Stimulated activated CD4-positive, alpha-beta T cell treated with anti-CD3 and anti-CD28 coated beads, Interleukin-15, amount 100 ng/mL, for 48 hours (primary cell): ENCODE results near the gene MYBPH.

Experiments
- DNase-seq, 2 donors: peaks; one replicate each; pipeline ENCODE4 v3.0.0-alpha.2; 2020; ENCODE audit warnings: low read depth in 2 of 2

The MYBPH gene

GRCh38 chr1:203148579-203148978, 27.0 kb downstream of the MYBPH start:
- DNase-seq, result no peak

DNA sequence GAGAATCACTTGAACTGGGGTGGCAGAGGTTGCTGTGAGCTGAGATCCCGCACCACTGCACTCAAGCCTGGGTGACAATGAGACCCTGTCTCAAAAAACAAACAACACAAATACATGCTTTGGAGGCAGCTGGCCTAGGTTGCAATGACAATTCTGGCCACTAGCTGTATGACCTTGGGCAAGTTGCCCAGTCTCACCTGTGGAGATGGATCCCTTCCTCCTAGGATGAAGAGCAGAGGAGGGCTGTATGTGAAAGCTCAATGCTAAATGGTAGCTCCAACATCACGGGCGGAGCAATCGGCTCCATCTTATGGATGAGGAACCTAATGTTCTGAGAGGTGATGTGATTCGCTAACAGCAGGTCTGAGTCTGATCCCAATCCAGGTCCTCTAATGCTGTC, 27.5 kb downstream of the MYBPH start:
- DNase-seq, result no peak

DNA sequence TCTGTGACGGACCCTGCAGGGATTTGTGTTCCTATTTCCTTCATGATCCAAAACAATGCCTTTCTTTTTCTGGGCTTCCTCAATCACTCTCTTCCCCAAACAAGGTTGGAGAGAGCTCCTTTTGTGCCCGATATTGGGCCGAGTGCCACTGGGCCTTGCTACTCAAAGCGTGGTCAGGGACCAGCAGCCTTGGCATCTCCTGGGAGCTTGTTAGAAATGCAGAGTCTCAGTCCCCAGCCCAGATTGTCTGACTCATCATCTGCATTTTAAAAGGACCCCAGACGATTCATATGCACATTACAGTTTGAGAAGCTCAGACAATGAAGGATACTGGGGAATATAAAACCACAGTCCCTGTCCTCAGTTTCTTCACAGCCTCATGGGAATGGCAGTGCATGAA, 28.2 kb downstream of the MYBPH start:
- DNase-seq, result no peak

DNA sequence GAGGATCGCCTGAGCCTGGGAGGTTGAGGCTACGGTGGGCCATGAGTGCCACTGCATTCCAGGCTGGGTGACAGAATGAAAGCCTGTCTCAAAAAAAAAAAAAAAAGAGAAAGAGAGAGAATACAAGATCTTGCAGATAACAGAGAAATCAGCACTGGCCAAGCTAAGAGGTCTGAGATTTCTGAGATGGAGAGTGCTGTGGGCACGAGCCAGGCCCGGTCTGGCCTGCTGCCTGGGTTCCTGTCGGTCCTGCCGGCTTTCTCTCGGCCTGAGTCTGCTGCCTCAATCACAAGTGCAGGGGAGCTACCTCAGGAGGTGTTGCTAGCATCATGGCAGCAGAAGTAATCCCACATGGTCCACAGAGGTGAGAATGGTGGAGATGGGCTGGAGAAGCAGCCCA, 29.1 kb downstream of the MYBPH start:
- no peak for DNase-seq

DNA sequence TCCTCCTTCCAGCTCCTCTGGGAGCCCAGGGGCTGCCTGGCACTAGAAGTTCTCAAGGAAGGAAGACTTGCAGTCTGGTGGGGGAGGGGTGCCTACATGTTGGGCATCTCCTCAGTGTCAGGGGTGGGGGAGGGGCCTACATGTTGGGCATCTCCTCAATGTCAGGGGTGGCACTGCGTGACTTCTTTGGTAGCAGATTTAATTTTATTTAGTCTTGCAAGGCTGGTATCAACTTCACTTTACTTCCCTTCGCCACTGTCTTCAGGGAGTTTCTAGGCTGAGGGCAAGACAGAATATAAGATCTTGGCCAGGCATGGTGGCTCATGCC, 29.6 kb downstream of the MYBPH start:
- DNase-seq, result no peak

DNA sequence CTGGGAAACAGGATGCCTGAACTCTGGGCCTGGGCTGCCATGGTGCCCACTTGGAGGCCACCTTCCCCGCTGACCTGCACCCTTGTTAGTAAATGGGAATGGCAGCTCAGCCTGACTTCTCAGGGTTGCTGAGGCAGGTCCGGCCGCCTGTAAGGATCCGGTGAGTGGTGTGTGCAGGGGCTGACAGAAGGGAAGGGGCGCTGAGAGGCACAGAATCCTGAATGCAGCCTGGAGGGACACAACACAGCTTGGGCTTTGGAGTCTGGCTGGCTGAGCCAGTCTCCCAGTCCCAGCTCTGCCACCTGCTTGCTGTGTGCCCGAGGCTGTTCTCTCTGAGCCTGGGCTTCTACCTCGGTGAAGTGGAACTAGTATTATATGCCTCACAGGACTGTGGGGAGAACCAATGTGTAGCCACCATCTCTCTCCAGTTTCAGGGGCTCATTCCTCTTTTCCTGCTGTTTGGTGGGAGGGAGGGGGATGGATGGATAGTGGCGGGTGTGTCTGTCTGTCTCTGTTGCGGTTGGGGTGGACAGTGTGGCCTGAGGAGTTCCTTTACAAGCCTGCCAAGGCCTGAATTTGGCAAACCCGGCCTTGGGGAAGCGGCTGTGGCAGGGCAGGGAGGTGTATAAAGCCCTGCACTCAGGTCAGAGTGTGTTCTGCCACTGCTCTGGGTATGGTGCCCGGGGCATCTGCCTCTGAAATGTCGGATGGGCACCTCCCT, 30.1 kb downstream of the MYBPH start:
- DNase-seq, result no peak

DNA sequence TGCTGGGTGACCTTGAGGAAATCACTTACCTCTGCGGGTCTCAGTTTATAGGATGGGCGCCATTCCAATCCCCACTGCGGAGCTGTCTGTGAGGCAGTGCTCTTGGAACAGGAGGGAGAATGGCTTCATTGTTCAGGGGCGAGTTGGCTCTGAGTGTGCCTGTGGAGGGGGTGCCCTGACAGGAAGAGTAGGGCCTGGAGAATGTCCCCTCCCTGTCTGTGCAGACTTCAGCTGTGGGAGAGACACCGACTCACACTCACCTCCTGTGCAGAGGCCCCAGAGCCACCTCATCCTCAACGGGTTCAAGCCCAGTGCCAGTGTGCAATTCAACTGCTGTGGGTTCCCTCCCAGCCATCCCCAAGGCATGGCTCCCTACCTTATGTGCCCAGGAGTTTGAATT, 31.0 kb downstream of the MYBPH start:
- DNase-seq, result no peak

DNA sequence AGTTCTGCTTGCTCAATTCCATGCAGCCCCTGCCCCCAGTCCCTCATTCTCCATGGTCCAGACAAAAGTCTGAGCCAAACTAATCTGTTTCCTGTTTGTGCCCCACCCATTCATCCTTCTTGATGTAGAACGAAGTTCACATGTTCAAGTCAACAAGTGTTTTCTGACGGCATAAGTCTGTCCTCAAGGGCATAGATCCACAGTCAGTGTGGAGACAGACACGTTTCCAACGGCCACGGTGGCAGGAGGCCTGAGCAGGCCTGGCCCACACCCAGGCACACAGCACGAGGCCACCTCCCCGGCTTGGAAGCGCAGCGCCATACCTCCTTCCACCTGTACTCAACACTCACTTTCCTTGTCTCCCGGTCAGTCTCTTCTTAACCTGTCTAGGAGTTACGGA, 32.0 kb downstream of the MYBPH start:
- no peak for DNase-seq

GRCh38 chr1:203142684-203143408, 32.8 kb downstream of the MYBPH start:
- no peak for DNase-seq

GRCh38 chr1:203142124-203142523, 33.5 kb downstream of the MYBPH start:
- DNase-seq, result no peak

- no peak for DNase-seq
Observed at GRCh38 chr1:203140743-203141520, 34.7 kb downstream of the MYBPH start.

- no peak for DNase-seq
Observed at GRCh38 chr1:203139976-203140475, 35.6 kb downstream of the MYBPH start.

GRCh38 chr1:203138066-203138465, 37.6 kb downstream of the MYBPH start:
- DNase-seq, result no peak

DNA sequence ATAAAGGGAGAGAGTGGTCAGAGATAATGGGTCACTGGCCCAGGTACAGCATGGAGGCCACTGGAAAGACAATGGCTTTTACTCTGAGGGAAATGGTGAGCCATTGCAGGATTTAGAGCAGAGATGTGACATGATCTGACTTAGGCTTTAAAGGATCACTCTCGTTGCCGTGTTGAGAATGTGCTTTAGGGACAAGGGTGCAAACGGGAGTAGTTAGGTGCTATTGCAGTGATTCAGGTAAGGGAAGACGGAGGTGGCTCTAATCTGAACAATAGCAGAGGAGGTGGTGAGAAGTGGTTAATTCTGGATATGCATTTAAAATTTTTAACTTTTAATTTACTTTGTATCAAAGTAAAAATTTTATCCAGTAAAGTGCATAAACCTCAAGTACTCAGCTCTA, 38.3 kb downstream of the MYBPH start:
- no peak for DNase-seq

DNA sequence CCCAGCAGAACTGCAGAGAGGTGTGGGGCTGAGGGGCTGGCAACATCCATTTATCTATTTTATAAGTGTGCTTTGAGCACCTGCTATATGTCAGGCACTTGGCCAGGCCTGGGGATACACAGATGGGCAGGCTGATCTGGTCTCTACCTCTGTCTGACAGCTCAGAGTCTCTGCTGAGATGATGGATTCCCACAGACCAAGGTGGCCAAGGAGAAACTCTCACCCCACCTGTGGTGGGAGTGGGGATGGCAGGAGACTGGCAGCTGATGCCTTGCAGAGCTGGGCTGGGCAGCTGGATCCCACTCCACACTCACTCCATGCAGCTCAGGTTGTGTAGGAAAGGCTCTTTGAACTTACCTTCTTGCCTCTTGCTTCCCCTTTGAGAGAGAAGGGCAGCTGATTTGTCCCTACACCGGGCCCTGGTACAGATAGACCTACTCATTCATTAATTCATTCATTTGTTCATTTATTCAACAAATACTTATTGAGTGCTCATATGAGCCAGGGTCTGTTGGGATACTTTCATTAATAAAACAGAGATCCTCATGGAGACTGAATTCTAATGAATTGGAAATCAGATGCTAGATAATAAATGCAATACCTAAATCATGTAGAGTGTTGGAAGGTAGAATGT, 39.1 kb downstream of the MYBPH start:
- DNase-seq, result no peak

DNA sequence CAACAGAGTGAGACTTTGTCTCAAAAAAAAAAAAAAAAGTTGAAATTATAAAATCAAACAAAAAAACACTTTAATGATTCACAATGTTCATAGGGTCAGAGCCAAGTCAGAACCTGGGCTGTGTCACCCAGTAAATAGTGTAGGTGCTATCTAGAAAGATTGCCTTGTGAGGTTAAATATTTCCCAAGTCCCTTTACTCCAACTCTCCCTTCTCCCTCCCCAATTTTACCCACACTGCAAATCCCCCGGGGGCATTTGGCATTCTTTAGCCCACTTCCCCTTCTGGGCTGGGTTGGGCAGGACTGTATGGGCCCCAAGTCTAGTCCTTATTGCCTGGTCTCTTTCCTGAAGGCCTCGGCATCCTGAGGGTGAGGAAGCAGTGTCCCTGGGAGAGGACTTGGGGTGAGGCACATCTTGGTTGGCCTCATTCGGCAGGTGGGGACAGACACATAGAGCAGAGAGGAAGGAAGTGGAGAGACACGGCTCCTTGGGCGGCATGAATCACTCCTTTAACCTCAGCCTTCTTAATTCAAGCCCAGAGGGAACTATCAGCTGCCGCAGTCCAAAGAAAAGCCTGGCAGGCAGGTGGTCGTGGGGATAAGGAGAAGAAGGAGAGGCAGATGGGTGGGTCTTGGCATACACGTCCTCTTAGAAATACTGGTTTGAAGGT, 39.9 kb downstream of the MYBPH start:
- DNase-seq, result no peak

GRCh38 chr1:203133970-203134725, 41.5 kb downstream of the MYBPH start:
- DNase-seq, result no peak

DNA sequence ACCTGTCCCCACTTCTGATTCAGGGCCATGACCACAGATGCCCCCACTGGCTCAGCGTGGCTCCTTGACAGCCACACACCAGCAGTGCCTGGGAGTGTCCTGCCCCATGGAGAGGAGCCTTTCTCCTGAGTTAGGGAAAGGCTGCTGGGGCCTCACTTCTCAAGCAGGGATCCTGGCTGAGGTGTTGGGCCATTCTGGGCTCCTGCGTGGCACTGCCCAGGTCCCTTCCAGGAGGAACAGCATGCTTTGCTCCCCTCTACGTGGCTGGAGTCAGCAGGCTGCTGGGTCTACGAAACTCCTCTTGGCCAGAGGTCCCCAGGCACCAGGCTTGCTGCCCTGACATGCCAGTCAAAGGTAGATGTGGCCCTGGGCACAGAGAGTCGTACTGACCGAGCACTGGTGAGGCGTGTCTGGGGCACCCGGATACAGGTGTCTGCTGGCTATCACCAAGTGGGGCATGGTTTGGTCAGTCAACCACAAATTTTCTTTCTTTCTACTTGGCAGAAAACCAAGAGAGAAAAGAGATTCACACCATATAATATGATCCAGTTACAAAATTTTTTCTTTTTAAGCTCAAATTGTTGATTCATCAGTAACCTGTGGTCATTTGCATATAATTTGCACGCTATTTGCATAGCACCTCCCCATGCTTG, 44.0 kb downstream of the MYBPH start:
- DNase-seq, result no peak

DNA sequence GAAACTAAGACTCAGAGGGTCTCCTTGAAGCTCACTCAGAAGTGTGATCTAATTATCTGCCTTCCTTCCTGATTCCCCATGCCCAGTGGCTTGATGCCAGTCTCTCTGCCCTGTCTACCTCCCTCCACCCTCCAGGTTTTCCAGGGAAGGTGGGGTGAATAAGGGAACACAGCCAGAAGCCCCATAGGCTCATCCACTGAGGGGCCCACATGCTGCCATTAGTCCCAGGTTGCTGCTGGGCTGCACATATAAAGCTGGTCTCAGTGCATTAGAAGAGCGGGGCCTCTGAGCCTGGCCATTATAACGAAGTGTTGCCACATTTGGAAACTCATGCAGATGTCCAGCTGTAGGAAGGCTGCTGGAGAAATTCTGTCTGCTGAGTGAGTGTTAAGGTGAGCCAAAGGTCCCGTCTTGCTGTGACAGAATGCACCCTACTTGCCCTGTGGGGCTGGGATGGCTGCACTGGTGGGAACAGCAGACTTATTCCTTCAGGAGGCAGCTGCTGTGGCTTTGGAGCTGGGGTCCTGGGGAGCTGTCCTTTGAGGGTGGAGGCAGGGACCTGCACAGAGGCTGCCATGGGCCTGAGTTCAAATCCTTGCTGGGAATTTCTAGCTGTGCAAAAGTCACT, 45.2 kb downstream of the MYBPH start:
- DNase-seq, result no peak
